DOHH2 (cell line): ENCODE results near the gene PDE9A.

Experiments used
- H3F3A ChIP-seq: fragments of 200-600 bp; sonication (generic), shearing (Covaris generic); 2 replicates; pipeline ENCODE4 v1.6.0; 2016; ENCODE audit warnings: antibody characterized with exemption, mild to moderate bottlenecking; ENCODE audit not compliant: control insufficient read depth, insufficient read depth
- H3K27ac ChIP-seq: fragments of 200-600 bp; sonication (generic); 2 replicates; pipeline ENCODE4 v1.5.1; 2014; ENCODE audit warnings: low read depth, mild to moderate bottlenecking, low read length, moderate library complexity
- H3K27me3 ChIP-seq: fragments of 200-600 bp; sonication (generic); 2 replicates; pipeline ENCODE4 v1.6.1; 2014; ENCODE audit warnings: mild to moderate bottlenecking, low read length, mixed read lengths; ENCODE audit not compliant: control insufficient read depth
- H3K36me3 ChIP-seq: fragments of 200-600 bp; sonication (generic); 2 replicates; pipeline ENCODE4 v1.6.1; 2014; ENCODE audit warnings: mild to moderate bottlenecking, low read length, moderate library complexity, mixed read lengths; ENCODE audit not compliant: control insufficient read depth
- H3K4me1 ChIP-seq: fragments of 200-600 bp; sonication (generic); 2 replicates; pipeline ENCODE4 v1.6.1; 2014; ENCODE audit warnings: mild to moderate bottlenecking, low read length, mixed read lengths; ENCODE audit not compliant: control insufficient read depth
- H3K4me2 ChIP-seq: fragments of 200-600 bp; sonication (generic); 2 replicates; pipeline ENCODE4 v1.6.0; 2014; ENCODE audit warnings: mild to moderate bottlenecking, low read length, moderate library complexity
- H3K4me3 ChIP-seq: fragments of 200-600 bp; sonication (generic); 2 replicates; pipeline ENCODE4 v1.5.1; 2014; ENCODE audit warnings: mild to moderate bottlenecking, low read length, mixed read lengths
- H3K79me2 ChIP-seq: fragments of 200-600 bp; sonication (generic); 2 replicates; pipeline ENCODE4 v1.6.1; 2014; ENCODE audit warnings: mild to moderate bottlenecking, low read length, mixed read lengths; ENCODE audit not compliant: control insufficient read depth
- H3K9me2 ChIP-seq: fragments of 200-600 bp; sonication (generic); replicated peaks from 2 replicates; pipeline ENCODE4 v1.6.1; 2014; ENCODE audit warnings: mild to moderate bottlenecking, low read length, mixed read lengths; ENCODE audit not compliant: control insufficient read depth
- H3K9me3 ChIP-seq: fragments of 200-600 bp; sonication (generic); 2 replicates; pipeline ENCODE4 v1.6.1; 2014; ENCODE audit warnings: antibody characterized with exemption, low read length, mixed read lengths; ENCODE audit not compliant: control insufficient read depth, insufficient read depth
- H4K20me1 ChIP-seq: fragments of 200-600 bp; sonication (generic); 2 replicates; pipeline ENCODE4 v1.6.0; 2014; ENCODE audit warnings: low read depth, mild to moderate bottlenecking, antibody characterized with exemption, low read length, moderate library complexity; ENCODE audit not compliant: control insufficient read depth, insufficient read depth
- CTCF ChIP-seq: fragments of 200-600 bp; sonication (generic); IDR thresholded peaks from one replicate; pipeline ENCODE4 v1.5.1; 2014; ENCODE audit warnings: antibody characterized with exemption, mild to moderate bottlenecking, low read depth, low read length; ENCODE audit not compliant: poor library complexity, severe bottlenecking
- EZH2phosphoT487 ChIP-seq: fragments of 200-600 bp; sonication (generic); IDR thresholded peaks from 2 replicates; pipeline ENCODE4 v1.6.1; 2017; ENCODE audit warnings: borderline replicate concordance, mild to moderate bottlenecking, antibody characterized with exemption, low read length, moderate library complexity, mixed read lengths

The PDE9A gene

GRCh38 chr21:42750737-42751530, 97.5 kb downstream of the PDE9A start:
- Histone ChIP-seq H3K4me3 (no peak overlapping the region), H3K9me3 (no peaks in the 10 kb centered on the region), H3K27me3 (no peaks in the 10 kb centered on the region), H3F3A (no peaks in the 10 kb centered on the region), H3K4me1 (peaks cover 16% of the 10 kb centered on the region), H3K36me3 (no peaks in the 10 kb centered on the region), H3K9me2 (no peaks in the 10 kb centered on the region), H4K20me1 (no peaks in the 10 kb centered on the region), H3K4me2 (no peak overlapping the region), H3K27ac (no peak overlapping the region), H3K79me2 (no peaks in the 10 kb centered on the region)
- TF ChIP-seq EZH2phosphoT487 (no peak), CTCF (no peak)

GRCh38 chr21:42751866-42752265, 98.4 kb downstream of the PDE9A start:
- Histone ChIP-seq H3F3A (no peaks in the 10 kb centered on the region), H3K9me2 (no peaks in the 10 kb centered on the region), H3K27me3 (no peaks in the 10 kb centered on the region), H3K9me3 (no peaks in the 10 kb centered on the region), H3K79me2 (no peaks in the 10 kb centered on the region), H3K36me3 (no peaks in the 10 kb centered on the region), H3K4me2 (no peak overlapping the region), H3K4me3 (no peak overlapping the region), H4K20me1 (no peaks in the 10 kb centered on the region), H3K4me1 (peaks cover 7% of the 10 kb centered on the region), H3K27ac (no peak overlapping the region)
- TF ChIP-seq CTCF (no peak), EZH2phosphoT487 (no peak)

- H3K27me3 ChIP-seq: no peaks in the 10 kb centered on the region
These were observed 100.4 kb downstream of the PDE9A start for GRCh38 chr21:42753804-42754203.

More at GRCh38 chr21:42753804-42754203, 100.4 kb downstream of the PDE9A start:
- no peak overlapping the region for H3K27ac ChIP-seq
- no peaks in the 10 kb centered on the region for H3K9me2 ChIP-seq
- no peaks in the 10 kb centered on the region for H3K36me3 ChIP-seq
- no peaks in the 10 kb centered on the region for H3K79me2 ChIP-seq
- H3K9me3 ChIP-seq: no peaks in the 10 kb centered on the region
- H3F3A ChIP-seq: no peaks in the 10 kb centered on the region
- no peaks in the 10 kb centered on the region for H3K4me1 ChIP-seq
- H3K4me3 ChIP-seq: no peak overlapping the region
- no peak overlapping the region for H3K4me2 ChIP-seq
- TF ChIP-seq EZH2phosphoT487: no peak
- TF ChIP-seq CTCF: no peak
- H4K20me1 ChIP-seq: no peaks in the 10 kb centered on the region
